Endothelial cell (in vitro differentiated cells): Measurements from ENCODE around the gene CYP4F12. TPM values are rescaled to one million over a fixed set of nuclear protein-coding genes. Genes with fewer than 3 reads are reported as not detected.

ENCODE experiments used
- DNase-seq: peaks from one replicate; pipeline ENCODE4 v3.0.0; 2021; ENCODE audit warnings: low spot score
- H3K27ac Mint-ChIP-seq: one replicate; pipeline ENCODE4 v1.8.0; 2021; ENCODE audit warnings: mixed read lengths, inconsistent platforms; ENCODE audit not compliant: unreplicated experiment
- H3K27me3 Mint-ChIP-seq: one replicate; pipeline ENCODE4 v1.8.0; 2021; ENCODE audit warnings: mild to moderate bottlenecking, moderate library complexity, mixed read lengths, inconsistent platforms; ENCODE audit not compliant: unreplicated experiment
- H3K36me3 Mint-ChIP-seq: one replicate; pipeline ENCODE4 v1.8.0; 2021; ENCODE audit warnings: mild to moderate bottlenecking, low read depth, mixed read lengths, inconsistent platforms; ENCODE audit not compliant: unreplicated experiment
- H3K4me1 Mint-ChIP-seq: one replicate; pipeline ENCODE4 v1.8.0; 2021; ENCODE audit warnings: mild to moderate bottlenecking, mixed read lengths, inconsistent platforms; ENCODE audit not compliant: unreplicated experiment
- H3K4me3 Mint-ChIP-seq: one replicate; pipeline ENCODE4 v1.8.0; 2021; ENCODE audit warnings: mild to moderate bottlenecking, mixed read lengths, inconsistent platforms; ENCODE audit not compliant: unreplicated experiment
- H3K9me3 Mint-ChIP-seq: one replicate; pipeline ENCODE4 v1.8.0; 2021; ENCODE audit warnings: mixed read lengths, inconsistent platforms; ENCODE audit not compliant: unreplicated experiment
- CTCF ChIP-seq: fragments of 200-600 bp; sonication (generic); IDR thresholded peaks from one replicate; pipeline ENCODE4 v1.5.0; 2021; ENCODE audit warnings: antibody characterized with exemption; ENCODE audit not compliant: unreplicated experiment
- total RNA-seq: library from RNA; stranded (reverse); fragmentation: NEBNext Ultra II Directional; extraction: Animal tissue kit (Norgen Biotek cat#: 25700); gene quantifications from one replicate; pipeline ENCODE4 v1.2.1, GENCODE V29; 2021; ENCODE audit not compliant: unreplicated experiment

The CYP4F12 gene
- total RNA-seq, 1 donor from 2014 or later = not detected

GRCh38 chr19:15680478-15681322 is 7.8 kb downstream of the CYP4F12 start:
- no peak for TF ChIP-seq CTCF
- Mint-ChIP-seq H3K4me1 (no peaks in the 10 kb centered on the region), H3K36me3 (peaks cover 35% of the 10 kb centered on the region), H3K4me3 (peak overlapping the region; percentile 57), H3K9me3 (peaks cover 67% of the 10 kb centered on the region), H3K27me3 (peaks cover 15% of the 10 kb centered on the region), H3K27ac (no peak overlapping the region)
- DNase-seq = no peak

- H3K9me3 Mint-ChIP-seq = peaks cover 72% of the 10 kb centered on the region
- peaks cover 10% of the 10 kb centered on the region for H3K27me3 Mint-ChIP-seq
- H3K4me3 Mint-ChIP-seq = no peak overlapping the region
- no peak for DNase-seq
- no peaks in the 10 kb centered on the region for H3K4me1 Mint-ChIP-seq
- H3K36me3 Mint-ChIP-seq = peaks cover 35% of the 10 kb centered on the region
- no peak for TF ChIP-seq CTCF
- H3K27ac Mint-ChIP-seq = no peak overlapping the region
Observed at GRCh38 chr19:15683411-15683810, 10.5 kb downstream of the CYP4F12 start.

GRCh38 chr19:15684828-15685227 is 11.9 kb downstream of the CYP4F12 start:
- TF ChIP-seq CTCF = no peak
- no peaks in the 10 kb centered on the region for H3K4me1 Mint-ChIP-seq
- peaks cover 63% of the 10 kb centered on the region for H3K9me3 Mint-ChIP-seq
- H3K4me3 Mint-ChIP-seq = no peak overlapping the region
- peaks cover 29% of the 10 kb centered on the region for H3K36me3 Mint-ChIP-seq
- no peak overlapping the region for H3K27ac Mint-ChIP-seq
- H3K27me3 Mint-ChIP-seq = peaks cover 7% of the 10 kb centered on the region
- DNase-seq = no peak

GRCh38 chr19:15696654-15697194 is 23.8 kb downstream of the CYP4F12 start:
- Mint-ChIP-seq H3K27me3 (peaks cover 6% of the 10 kb centered on the region), H3K36me3 (peaks cover 5% of the 10 kb centered on the region), H3K9me3 (peaks cover 18% of the 10 kb centered on the region), H3K4me3 (no peak overlapping the region), H3K27ac (no peak overlapping the region), H3K4me1 (no peaks in the 10 kb centered on the region)
- no peak for DNase-seq
- TF ChIP-seq CTCF = no peak
